ENCODE results near the gene RBFOX1.

- TF ChIP-seq, protein P1, sequence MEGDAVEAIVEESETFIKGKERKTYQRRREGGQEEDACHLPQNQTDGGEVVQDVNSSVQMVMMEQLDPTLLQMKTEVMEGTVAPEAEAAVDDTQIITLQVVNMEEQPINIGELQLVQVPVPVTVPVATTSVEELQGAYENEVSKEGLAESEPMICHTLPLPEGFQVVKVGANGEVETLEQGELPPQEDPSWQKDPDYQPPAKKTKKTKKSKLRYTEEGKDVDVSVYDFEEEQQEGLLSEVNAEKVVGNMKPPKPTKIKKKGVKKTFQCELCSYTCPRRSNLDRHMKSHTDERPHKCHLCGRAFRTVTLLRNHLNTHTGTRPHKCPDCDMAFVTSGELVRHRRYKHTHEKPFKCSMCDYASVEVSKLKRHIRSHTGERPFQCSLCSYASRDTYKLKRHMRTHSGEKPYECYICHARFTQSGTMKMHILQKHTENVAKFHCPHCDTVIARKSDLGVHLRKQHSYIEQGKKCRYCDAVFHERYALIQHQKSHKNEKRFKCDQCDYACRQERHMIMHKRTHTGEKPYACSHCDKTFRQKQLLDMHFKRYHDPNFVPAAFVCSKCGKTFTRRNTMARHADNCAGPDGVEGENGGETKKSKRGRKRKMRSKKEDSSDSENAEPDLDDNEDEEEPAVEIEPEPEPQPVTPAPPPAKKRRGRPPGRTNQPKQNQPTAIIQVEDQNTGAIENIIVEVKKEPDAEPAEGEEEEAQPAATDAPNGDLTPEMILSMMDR (IDR thresholded peaks at IDR 0.05), result no peak
- no peak for TF ChIP-seq POLR2A (IDR thresholded peaks at IDR 0.05; ENCODE audit: low read depth)
- TF ChIP-seq POLR2AphosphoS5 (IDR thresholded peaks at IDR 0.05), result no peak
These were observed 45.5 kb downstream of the RBFOX1 start for GRCh38 chr16:7378024-7378695.
